Measurements from ENCODE around the gene PLSCR2.

PLSCR2 gene

GRCh38 chr3:146421819-146422759 lies 47.3 kb downstream of the PLSCR2 start:
- peak; percentile 17; the same call in 1 of the 2 replicates for TF ChIP-seq CTCF (IDR thresholded peaks at IDR 0.05)

GRCh38 chr3:146416366-146416765 lies 53.0 kb downstream of the PLSCR2 start:
- TF ChIP-seq CTCF (IDR thresholded peaks at IDR 0.05): no peak

GRCh38 chr3:146414010-146414409 lies 55.4 kb downstream of the PLSCR2 start:
- TF ChIP-seq CTCF (IDR thresholded peaks at IDR 0.05): no peak

- no peak for TF ChIP-seq CTCF (IDR thresholded peaks at IDR 0.05)
Observed at GRCh38 chr3:146407956-146408355, 61.4 kb downstream of the PLSCR2 start.

- TF ChIP-seq CTCF (IDR thresholded peaks at IDR 0.05): no peak
Observed at GRCh38 chr3:146404436-146404835, 64.9 kb downstream of the PLSCR2 start.

- no peak for TF ChIP-seq CTCF (IDR thresholded peaks at IDR 0.05)
Observed at GRCh38 chr3:146403792-146404191, 65.6 kb downstream of the PLSCR2 start.

GRCh38 chr3:146396792-146397191 lies 72.6 kb downstream of the PLSCR2 start:
- no peak for TF ChIP-seq CTCF (IDR thresholded peaks at IDR 0.05)
